ENCODE measurements around the gene ZMPSTE24.

The ZMPSTE24 gene

DNA sequence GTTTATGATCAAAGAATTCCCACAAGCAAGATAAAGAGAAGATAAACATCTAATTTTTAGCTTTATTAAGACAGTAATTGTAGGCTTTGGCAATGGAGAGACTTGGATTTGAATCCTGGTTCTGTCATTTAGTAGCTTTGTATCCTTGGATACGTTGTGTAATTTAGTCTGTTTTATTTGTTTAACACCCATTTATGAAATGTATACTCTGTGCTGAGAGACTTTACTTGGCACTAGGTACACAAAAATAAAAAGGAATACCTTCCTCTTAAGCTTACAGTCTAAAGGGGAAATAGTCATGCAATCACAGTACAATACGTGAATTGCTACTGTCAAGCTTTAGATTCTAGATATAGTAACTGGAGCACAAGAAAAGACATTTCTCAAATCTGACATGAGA is 23.8 kb downstream of the ZMPSTE24 start:
- H3K27me3 ChIP-seq (replicated peaks; ENCODE audit: control insufficient read depth, insufficient read depth, low read length) = no peaks in the 10 kb centered on the region
- DNase-seq (ENCODE audit: extremely low read depth, insufficient read length) = no peak
- peaks cover 9% of the 10 kb centered on the region for H3K36me3 ChIP-seq (ENCODE audit: control insufficient read depth, insufficient read depth, low read length)
- TF ChIP-seq, protein P1, sequence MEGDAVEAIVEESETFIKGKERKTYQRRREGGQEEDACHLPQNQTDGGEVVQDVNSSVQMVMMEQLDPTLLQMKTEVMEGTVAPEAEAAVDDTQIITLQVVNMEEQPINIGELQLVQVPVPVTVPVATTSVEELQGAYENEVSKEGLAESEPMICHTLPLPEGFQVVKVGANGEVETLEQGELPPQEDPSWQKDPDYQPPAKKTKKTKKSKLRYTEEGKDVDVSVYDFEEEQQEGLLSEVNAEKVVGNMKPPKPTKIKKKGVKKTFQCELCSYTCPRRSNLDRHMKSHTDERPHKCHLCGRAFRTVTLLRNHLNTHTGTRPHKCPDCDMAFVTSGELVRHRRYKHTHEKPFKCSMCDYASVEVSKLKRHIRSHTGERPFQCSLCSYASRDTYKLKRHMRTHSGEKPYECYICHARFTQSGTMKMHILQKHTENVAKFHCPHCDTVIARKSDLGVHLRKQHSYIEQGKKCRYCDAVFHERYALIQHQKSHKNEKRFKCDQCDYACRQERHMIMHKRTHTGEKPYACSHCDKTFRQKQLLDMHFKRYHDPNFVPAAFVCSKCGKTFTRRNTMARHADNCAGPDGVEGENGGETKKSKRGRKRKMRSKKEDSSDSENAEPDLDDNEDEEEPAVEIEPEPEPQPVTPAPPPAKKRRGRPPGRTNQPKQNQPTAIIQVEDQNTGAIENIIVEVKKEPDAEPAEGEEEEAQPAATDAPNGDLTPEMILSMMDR (IDR thresholded peaks at IDR 0.05; ENCODE audit: insufficient read depth, low read length, poor library complexity, severe bottlenecking) = no peak
- H3K4me3 ChIP-seq (replicated peaks; ENCODE audit: low read depth, low read length) = no peak overlapping the region

DNA sequence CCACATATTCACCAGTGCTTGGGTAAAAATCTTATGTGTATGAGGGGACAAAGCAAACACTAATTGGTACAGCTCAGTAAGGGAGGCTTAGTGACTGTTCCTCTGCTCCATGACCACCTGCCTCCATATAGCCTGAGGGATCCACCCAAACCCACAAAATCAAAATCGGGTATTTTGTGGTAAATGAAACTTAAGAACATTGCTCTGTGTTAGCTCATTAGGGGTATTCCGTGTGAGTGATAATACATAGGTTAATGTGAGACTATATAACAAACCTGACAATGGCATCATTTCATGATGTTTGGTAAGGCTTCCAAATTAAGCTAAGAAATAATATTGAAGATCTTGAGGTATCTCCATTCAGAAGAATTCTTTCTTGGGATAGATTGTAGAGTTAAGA is 33.3 kb downstream of the ZMPSTE24 start:
- DNase-seq (ENCODE audit: extremely low read depth, insufficient read length) = no peak
- TF ChIP-seq, protein P1 (IDR thresholded peaks at IDR 0.05; ENCODE audit: insufficient read depth, low read length, poor library complexity, severe bottlenecking) = no peak
- Histone ChIP-seq H3K4me3 (replicated peaks; ENCODE audit: low read depth, low read length) (no peak overlapping the region), H3K36me3 (ENCODE audit: control insufficient read depth, insufficient read depth, low read length) (peaks cover 5% of the 10 kb centered on the region), H3K27me3 (replicated peaks; ENCODE audit: control insufficient read depth, insufficient read depth, low read length) (no peaks in the 10 kb centered on the region)

DNA sequence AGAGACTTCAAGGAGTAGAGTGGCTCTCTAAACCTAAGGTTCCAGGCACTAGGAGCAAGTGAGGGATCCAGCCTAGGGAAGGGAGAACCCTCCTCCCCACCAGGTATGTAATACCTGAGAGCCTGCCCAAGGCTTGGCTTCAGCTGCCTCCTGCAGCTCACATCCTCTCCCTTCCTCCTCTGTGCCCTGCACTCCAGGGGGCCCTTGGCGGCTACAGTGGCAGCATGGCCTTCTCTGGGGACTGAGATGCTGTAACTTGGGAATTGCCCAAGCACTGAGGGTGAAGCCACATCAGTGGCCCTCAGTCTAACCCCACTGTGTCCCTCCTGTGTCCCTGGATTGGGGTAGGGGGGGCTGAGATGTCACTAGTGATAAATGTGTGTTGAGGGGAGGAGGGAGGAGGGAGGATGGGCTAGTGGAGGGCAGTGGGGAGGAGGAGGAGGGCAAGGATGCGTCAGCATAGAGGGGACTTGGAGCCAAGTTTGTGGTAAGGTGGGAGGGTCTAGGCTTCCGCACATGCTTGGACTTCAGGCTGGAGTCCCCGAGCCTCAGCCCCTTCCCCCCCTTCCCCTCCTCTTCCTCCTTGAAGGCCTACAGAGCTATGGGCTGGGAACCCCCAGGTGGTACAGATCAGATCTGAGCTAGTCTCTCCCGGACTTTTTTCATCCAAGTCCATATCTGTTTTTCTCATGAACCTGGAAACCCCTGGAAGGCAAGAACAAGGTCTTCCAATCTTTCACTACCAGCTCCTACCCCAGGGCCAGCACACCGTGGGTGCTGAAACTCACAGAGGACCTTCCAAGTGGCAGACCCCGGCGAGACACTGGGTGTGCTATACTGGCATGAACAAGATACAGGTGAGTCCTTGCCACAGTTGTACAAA is 41.6 kb downstream of the ZMPSTE24 start:
- no peak for DNase-seq (ENCODE audit: extremely low read depth, insufficient read length)
- H3K36me3 ChIP-seq (ENCODE audit: control insufficient read depth, insufficient read depth, low read length) = peaks cover 8% of the 10 kb centered on the region
- H3K4me3 ChIP-seq (replicated peaks; ENCODE audit: low read depth, low read length) = no peak overlapping the region
- H3K27me3 ChIP-seq (replicated peaks; ENCODE audit: control insufficient read depth, insufficient read depth, low read length) = no peaks in the 10 kb centered on the region
- TF ChIP-seq, protein P1 (IDR thresholded peaks at IDR 0.05; ENCODE audit: insufficient read depth, low read length, poor library complexity, severe bottlenecking) = no peak

DNA sequence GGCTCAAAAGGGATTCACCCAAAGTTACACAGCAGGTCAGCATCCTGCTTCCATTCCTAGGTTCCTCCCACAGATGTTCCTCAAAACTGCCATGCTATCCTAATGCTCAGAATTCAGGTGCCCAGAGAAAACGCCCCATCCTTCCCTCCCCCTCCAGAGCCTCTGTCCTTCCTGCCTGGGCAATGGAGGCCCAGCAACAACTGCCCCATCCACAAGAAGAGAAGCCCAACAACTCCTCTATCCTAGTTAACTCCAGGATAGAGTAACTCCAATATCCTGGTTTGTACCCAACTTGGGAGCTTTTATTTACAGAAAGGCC is 42.2 kb downstream of the ZMPSTE24 start:
- H3K4me3 ChIP-seq (replicated peaks; ENCODE audit: low read depth, low read length) = no peak overlapping the region
- no peak for DNase-seq (ENCODE audit: extremely low read depth, insufficient read length)
- TF ChIP-seq, protein P1 (IDR thresholded peaks at IDR 0.05; ENCODE audit: insufficient read depth, low read length, poor library complexity, severe bottlenecking) = no peak

DNA sequence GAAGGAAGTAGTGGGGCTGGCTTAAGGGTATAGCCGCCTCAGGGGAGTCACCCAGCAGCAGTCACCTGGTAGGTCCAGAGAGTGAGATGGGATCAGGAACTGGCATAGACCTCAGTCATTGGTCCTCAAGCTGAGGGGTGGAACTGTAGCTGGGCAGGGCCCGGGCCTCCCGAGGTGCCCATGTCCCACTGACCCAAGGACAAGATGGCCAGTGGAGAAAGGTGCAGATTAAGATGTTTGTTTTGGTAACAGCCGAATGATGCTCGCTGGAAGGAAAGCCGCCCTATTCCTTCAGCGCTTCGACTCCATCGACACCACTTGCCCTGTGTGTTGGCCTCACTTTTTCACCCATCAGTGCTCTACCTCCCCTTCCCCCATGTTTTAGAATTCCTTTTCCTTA is 42.6 kb downstream of the ZMPSTE24 start:
- TF ChIP-seq, protein P1 (IDR thresholded peaks at IDR 0.05; ENCODE audit: insufficient read depth, low read length, poor library complexity, severe bottlenecking) = no peak
- no peak overlapping the region for H3K4me3 ChIP-seq (replicated peaks; ENCODE audit: low read depth, low read length)
- H3K36me3 ChIP-seq (ENCODE audit: control insufficient read depth, insufficient read depth, low read length) = peaks cover 11% of the 10 kb centered on the region
- no peak for DNase-seq (ENCODE audit: extremely low read depth, insufficient read length)
- no peaks in the 10 kb centered on the region for H3K27me3 ChIP-seq (replicated peaks; ENCODE audit: control insufficient read depth, insufficient read depth, low read length)

More for the DNA sequence above, 42.2 kb downstream of the ZMPSTE24 start:
- Histone ChIP-seq H3K36me3 (ENCODE audit: control insufficient read depth, insufficient read depth, low read length) (peaks cover 8% of the 10 kb centered on the region), H3K27me3 (replicated peaks; ENCODE audit: control insufficient read depth, insufficient read depth, low read length) (no peaks in the 10 kb centered on the region)

Measured in GM06990 (cell line).